SK-N-SH (cell line): ENCODE data around the gene PPP3CB. TPM values are rescaled to one million over a fixed set of nuclear protein-coding genes. Genes with fewer than 3 reads are reported as not detected.

Experiments
- CTCF ChIA-PET: fragments of 300-600, 350-600 bp; formaldehyde crosslinking; extraction: SDS; loops from one replicate; lab custom pipeline; 2021; lab: Yijun Ruan, JAX
- POLR2A ChIA-PET: fragments of 350-600 bp; sonication (Branson Sonifier 250); formaldehyde crosslinking; extraction: SDS; loops from one replicate; lab custom pipeline; 2020; ENCODE audit warnings: antibody characterized with exemption, inconsistent platforms; lab: Yijun Ruan, JAX
- DNase-seq: peaks from one replicate; pipeline ENCODE4 v3.0.0; 2012
- H2AFZ ChIP-seq: fragments of 200-600 bp; sonication (generic); 2 replicates; pipeline ENCODE4 v1.8.1; 2016; ENCODE audit warnings: antibody characterized with exemption, mild to moderate bottlenecking, low read depth
- H3F3A ChIP-seq: fragments of 200-600 bp; sonication (generic); replicated peaks from 2 replicates; pipeline ENCODE3; 2016; ENCODE audit warnings: antibody characterized with exemption, mild to moderate bottlenecking; ENCODE audit not compliant: insufficient read depth
- H3K27ac ChIP-seq, 2 experiments: fragments of 200-500 bp in 1 of 2; fragments of 200-600 bp in 1 of 2; sonication (Bioruptor generic) in 1 of 2; sonication (generic), shearing (Covaris generic) in 1 of 2; 2 replicates each; pipeline versions ENCODE4 v1.5.1 to v1.6.1; 2014 to 2016; ENCODE audit warnings: low read depth in 2 of 2, inconsistent platforms in 1 of 2, low read length in 1 of 2, mild to moderate bottlenecking in 1 of 2, mixed read lengths in 1 of 2
- H3K27me3 ChIP-seq: fragments of 200-600 bp; sonication (generic), shearing (Covaris generic); 2 replicates; pipeline ENCODE4 v1.6.1; 2016; ENCODE audit warnings: mixed run types; ENCODE audit not compliant: insufficient read depth
- H3K36me3 ChIP-seq, 2 experiments: fragments of 200-500 bp in 1 of 2; fragments of 200-600 bp in 1 of 2; sonication (Bioruptor generic) in 1 of 2; sonication (generic) in 1 of 2; replicated peaks in 1 of 2; 2 replicates each; pipeline versions ENCODE3 to v1.5.1; 2014 to 2016; ENCODE audit warnings: low read length in 1 of 2, mild to moderate bottlenecking in 1 of 2; ENCODE audit not compliant: insufficient read depth in 2 of 2, control insufficient read depth in 1 of 2
- H3K4me1 ChIP-seq, 2 experiments: fragments of 200-500 bp in 1 of 2; fragments of 200-600 bp in 1 of 2; sonication (Bioruptor generic) in 1 of 2; sonication (generic), shearing (Covaris generic) in 1 of 2; 2 replicates each; pipeline versions ENCODE4 v1.5.1 to v1.6.1; 2014 to 2016; ENCODE audit warnings: low read depth in 1 of 2, low read length in 1 of 2, mixed run types in 1 of 2; ENCODE audit not compliant: insufficient read depth in 2 of 2, control insufficient read depth in 1 of 2
- H3K4me2 ChIP-seq: fragments of 200-600 bp; sonication (generic), shearing (Covaris generic); 2 replicates; pipeline ENCODE4 v1.6.1; 2017; ENCODE audit warnings: mixed run types
- H3K4me3 ChIP-seq, 2 experiments: fragments of 200-500 bp in 1 of 2; fragments of 200-600 bp in 1 of 2; sonication (Bioruptor generic) in 1 of 2; sonication (generic), shearing (Covaris generic) in 1 of 2; 2 replicates each; pipeline versions ENCODE4 v1.5.1 to v1.8.1; 2014 to 2016; ENCODE audit warnings: low read depth in 2 of 2, inconsistent platforms in 1 of 2, low read length in 1 of 2, mild to moderate bottlenecking in 1 of 2, mixed read lengths in 1 of 2, moderate library complexity in 1 of 2
- H3K79me2 ChIP-seq: fragments of 200-600 bp; sonication (generic); 2 replicates; pipeline ENCODE4 v1.8.1; 2017; ENCODE audit warnings: mild to moderate bottlenecking; ENCODE audit not compliant: insufficient read depth
- H3K9ac ChIP-seq: fragments of 200-600 bp; sonication (generic); 2 replicates; pipeline ENCODE4 v1.6.1; 2017; ENCODE audit warnings: mixed run types
- H3K9me2 ChIP-seq: fragments of 200-600 bp; sonication (generic); 2 replicates; pipeline ENCODE4 v1.6.1; 2017; ENCODE audit warnings: mixed run types
- H3K9me3 ChIP-seq: fragments of 200-600 bp; sonication (generic); 2 replicates; pipeline ENCODE4 v1.6.1; 2017; ENCODE audit warnings: mixed run types, mild to moderate bottlenecking, moderate library complexity
- H4K20me1 ChIP-seq: fragments of 200-600 bp; sonication (generic); 2 replicates; pipeline ENCODE4 v1.6.1; 2017; ENCODE audit warnings: mild to moderate bottlenecking, mixed run types; ENCODE audit not compliant: insufficient read depth
- EZH2phosphoT487 ChIP-seq: fragments of 200-600 bp; sonication (generic); IDR thresholded peaks from 2 replicates; pipeline ENCODE4 v1.6.1; 2017; ENCODE audit warnings: low read depth, mixed run types, mild to moderate bottlenecking, antibody characterized with exemption, moderate library complexity, borderline replicate concordance
- FOXJ3 ChIP-seq: sonication (generic); formaldehyde crosslinking; IDR thresholded peaks from 2 replicates; pipeline ENCODE4 v1.5.1; 2020; ENCODE audit warnings: mild to moderate bottlenecking, missing genetic modification reagents
- FOXM1 ChIP-seq: IDR thresholded peaks from 2 replicates; pipeline ENCODE4 v1.4.0; 2012; ENCODE audit warnings: low read depth, mild to moderate bottlenecking
- GABPA ChIP-seq: IDR thresholded peaks from 2 replicates; pipeline ENCODE4 v1.4.0; 2012; ENCODE audit warnings: low read depth, mild to moderate bottlenecking
- NFIC ChIP-seq: IDR thresholded peaks from 2 replicates; pipeline ENCODE4 v1.4.0; 2012; ENCODE audit warnings: borderline replicate concordance
- NRF1 ChIP-seq: IDR thresholded peaks from 2 replicates; pipeline ENCODE4 v1.6.1; 2012; ENCODE audit warnings: low read depth, mild to moderate bottlenecking, low read length
- REST ChIP-seq: IDR thresholded peaks from 2 replicates; pipeline ENCODE4 v1.6.1; 2012; ENCODE audit warnings: mild to moderate bottlenecking, low read depth, low read length, moderate library complexity
- RFX5 ChIP-seq: IDR thresholded peaks from 2 replicates; pipeline ENCODE4 v1.6.1; 2012; ENCODE audit warnings: mild to moderate bottlenecking, improper control_type of control experiment, low read length
- RXRA ChIP-seq: IDR thresholded peaks from 2 replicates; pipeline ENCODE4 v1.4.0; 2012; ENCODE audit warnings: low read depth, mild to moderate bottlenecking, borderline replicate concordance
- SMC3 ChIP-seq: IDR thresholded peaks from 2 replicates; pipeline ENCODE4 v1.6.1; 2012; ENCODE audit warnings: low read depth, low read length, improper control_type of control experiment
- USF1 ChIP-seq: IDR thresholded peaks from 2 replicates; pipeline ENCODE4 v1.4.0; 2012; ENCODE audit warnings: low read depth, borderline replicate concordance
- WGBS: methylation state at CpG from one replicate; pipeline ENCODE4 v1.1.6; 2017; ENCODE audit warnings: low lambda C conversion rate; 5-methylcytosine and 5-hydroxymethylcytosine counted together
- polyA plus RNA-seq, 3 experiments: library from polyadenylated mRNA; depleted of rRNA; stranded (reverse); fragments of >200 nt; gene quantifications; 2 replicates each; pipeline ENCODE4 v1.2.3, GENCODE V29; 2012
- TF ChIP-seq, protein P1 (sequence below): fragments of 200-600 bp; sonication (generic); IDR thresholded peaks from 2 replicates; pipeline ENCODE4 v1.6.1; 2017; ENCODE audit warnings: antibody characterized with exemption, mild to moderate bottlenecking, moderate library complexity
- TF ChIP-seq, protein P2 (sequence below): fragments of 150-350 bp; IDR thresholded peaks from 2 replicates; pipeline ENCODE4 v1.6.1; 2017; ENCODE audit warnings: antibody characterized with exemption, low read length, low read depth, borderline replicate concordance

PPP3CB gene
- polyA plus RNA-seq, 1 of the 3 experiments (the other 2 are of a cell fraction) = 14.5 TPM

DNA sequence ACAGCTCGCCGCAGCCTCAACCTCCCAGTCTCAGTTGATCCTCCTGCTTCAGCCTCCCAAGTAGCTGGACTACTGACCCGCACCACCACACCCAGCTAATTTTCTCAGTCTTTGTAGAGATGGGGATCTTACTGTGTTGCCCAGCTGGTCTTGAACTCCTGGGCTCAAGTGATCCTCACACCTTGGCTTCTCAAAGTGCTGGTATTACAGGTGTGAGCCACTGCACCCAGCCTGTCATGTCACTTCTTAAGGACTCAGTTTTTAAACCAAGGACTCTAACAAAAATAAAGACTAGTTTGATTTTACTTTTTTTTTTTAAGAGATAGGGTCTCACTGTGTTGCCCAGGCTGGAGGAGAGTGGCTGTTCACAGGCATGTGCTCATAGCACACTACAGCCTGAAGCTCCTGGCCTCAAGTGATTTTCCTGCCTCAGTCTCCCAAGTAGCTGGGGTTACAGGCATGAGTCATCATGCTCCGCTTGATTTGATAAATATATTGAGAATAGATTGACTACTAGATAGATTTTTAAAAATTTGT lies 16.5 kb upstream of the PPP3CB start:
- no peak overlapping the region for H3K4me3 ChIP-seq
- WGBS = 98% methylated on average over 4 of the region's 4 CpGs
- no peaks in the 10 kb centered on the region for H4K20me1 ChIP-seq
- H2AFZ ChIP-seq = no peak overlapping the region
- H3K9me3 ChIP-seq = no peaks in the 10 kb centered on the region
- TF ChIP-seq EZH2phosphoT487 (no peak), RXRA (no peak), GABPA (no peak), SMC3 (no peak), REST (no peak), FOXM1 (no peak), FOXJ3 (CRISPR knock-in tag) (no peak), RFX5 (no peak), USF1 (no peak), NFIC (no peak), NRF1 (no peak)
- TF ChIP-seq, protein P1, sequence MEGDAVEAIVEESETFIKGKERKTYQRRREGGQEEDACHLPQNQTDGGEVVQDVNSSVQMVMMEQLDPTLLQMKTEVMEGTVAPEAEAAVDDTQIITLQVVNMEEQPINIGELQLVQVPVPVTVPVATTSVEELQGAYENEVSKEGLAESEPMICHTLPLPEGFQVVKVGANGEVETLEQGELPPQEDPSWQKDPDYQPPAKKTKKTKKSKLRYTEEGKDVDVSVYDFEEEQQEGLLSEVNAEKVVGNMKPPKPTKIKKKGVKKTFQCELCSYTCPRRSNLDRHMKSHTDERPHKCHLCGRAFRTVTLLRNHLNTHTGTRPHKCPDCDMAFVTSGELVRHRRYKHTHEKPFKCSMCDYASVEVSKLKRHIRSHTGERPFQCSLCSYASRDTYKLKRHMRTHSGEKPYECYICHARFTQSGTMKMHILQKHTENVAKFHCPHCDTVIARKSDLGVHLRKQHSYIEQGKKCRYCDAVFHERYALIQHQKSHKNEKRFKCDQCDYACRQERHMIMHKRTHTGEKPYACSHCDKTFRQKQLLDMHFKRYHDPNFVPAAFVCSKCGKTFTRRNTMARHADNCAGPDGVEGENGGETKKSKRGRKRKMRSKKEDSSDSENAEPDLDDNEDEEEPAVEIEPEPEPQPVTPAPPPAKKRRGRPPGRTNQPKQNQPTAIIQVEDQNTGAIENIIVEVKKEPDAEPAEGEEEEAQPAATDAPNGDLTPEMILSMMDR = no peak
- TF ChIP-seq, protein P2, sequence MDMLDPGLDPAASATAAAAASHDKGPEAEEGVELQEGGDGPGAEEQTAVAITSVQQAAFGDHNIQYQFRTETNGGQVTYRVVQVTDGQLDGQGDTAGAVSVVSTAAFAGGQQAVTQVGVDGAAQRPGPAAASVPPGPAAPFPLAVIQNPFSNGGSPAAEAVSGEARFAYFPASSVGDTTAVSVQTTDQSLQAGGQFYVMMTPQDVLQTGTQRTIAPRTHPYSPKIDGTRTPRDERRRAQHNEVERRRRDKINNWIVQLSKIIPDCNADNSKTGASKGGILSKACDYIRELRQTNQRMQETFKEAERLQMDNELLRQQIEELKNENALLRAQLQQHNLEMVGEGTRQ = no peak
- no peaks in the 10 kb centered on the region for H3K27me3 ChIP-seq
- H3F3A ChIP-seq = no peaks in the 10 kb centered on the region
- H3K36me3 ChIP-seq = peaks cover 0 to 4% of the 10 kb centered on the region in 2 experiments
- H3K4me1 ChIP-seq = no peaks in the 10 kb centered on the region
- POLR2A ChIA-PET = no interaction called here
- no peak overlapping the region for H3K4me2 ChIP-seq
- no peaks in the 10 kb centered on the region for H3K9me2 ChIP-seq
- H3K79me2 ChIP-seq = no peaks in the 10 kb centered on the region
- CTCF ChIA-PET = interaction anchor here (1.2 to 2.3 kb wide), 2 partner anchors 17 to 47 kb away, joined by 3 to 8 read pairs; no protein-coding TSS in a partner anchor
- no peak overlapping the region for H3K9ac ChIP-seq
- no peak for DNase-seq
- H3K27ac ChIP-seq = no peak overlapping the region
